Keratinocyte (primary cell): ENCODE results near the gene C9orf153.
"Not testable (repeated sequence)": the region's sequence is repeated elsewhere in the genome, so short reads cannot be mapped to it uniquely, and the experiment has no call there.

ENCODE experiments used
- EZH2 ChIP-seq: IDR thresholded peaks from one replicate; pipeline ENCODE4 v1.6.1; 2012; ENCODE audit warnings: inconsistent platforms, mild to moderate bottlenecking, low read length, moderate library complexity
- TF ChIP-seq, protein P1 (sequence below), 3 experiments: IDR thresholded peaks in 1 of 3; conservative IDR thresholded peaks in 1 of 3; optimal IDR thresholded peaks in 1 of 3; 2 replicates in 2 of 3; 3 replicates in 1 of 3; pipeline versions ENCODE3 to v1.5.1; 2011; ENCODE audit warnings: low read length in 3 of 3, mild to moderate bottlenecking in 3 of 3, moderate library complexity in 2 of 3, control low read depth in 1 of 3, inconsistent platforms in 1 of 3; ENCODE audit not compliant: insufficient read depth in 2 of 3; ENCODE audit errors: extremely low read depth in 1 of 3

DNA sequence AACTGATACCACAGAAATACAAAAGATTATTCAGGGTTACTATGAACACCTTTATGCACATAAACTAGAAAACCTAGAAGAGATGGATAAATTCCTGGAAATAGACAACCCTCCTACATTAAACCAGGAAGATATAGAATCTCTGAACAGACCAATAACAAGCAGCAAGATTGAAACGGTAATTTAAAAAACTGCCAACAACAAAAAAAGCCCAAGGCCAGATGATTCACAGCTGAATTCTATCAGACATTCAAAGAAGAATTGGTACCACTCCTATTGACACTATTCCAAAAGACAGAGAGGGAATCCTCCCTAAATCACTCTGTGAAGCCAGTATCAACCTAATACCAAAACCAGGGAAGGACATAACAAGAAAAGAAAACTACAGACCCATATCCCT, 68.8 kb downstream of the C9orf153 start:
- TF ChIP-seq, protein P1, sequence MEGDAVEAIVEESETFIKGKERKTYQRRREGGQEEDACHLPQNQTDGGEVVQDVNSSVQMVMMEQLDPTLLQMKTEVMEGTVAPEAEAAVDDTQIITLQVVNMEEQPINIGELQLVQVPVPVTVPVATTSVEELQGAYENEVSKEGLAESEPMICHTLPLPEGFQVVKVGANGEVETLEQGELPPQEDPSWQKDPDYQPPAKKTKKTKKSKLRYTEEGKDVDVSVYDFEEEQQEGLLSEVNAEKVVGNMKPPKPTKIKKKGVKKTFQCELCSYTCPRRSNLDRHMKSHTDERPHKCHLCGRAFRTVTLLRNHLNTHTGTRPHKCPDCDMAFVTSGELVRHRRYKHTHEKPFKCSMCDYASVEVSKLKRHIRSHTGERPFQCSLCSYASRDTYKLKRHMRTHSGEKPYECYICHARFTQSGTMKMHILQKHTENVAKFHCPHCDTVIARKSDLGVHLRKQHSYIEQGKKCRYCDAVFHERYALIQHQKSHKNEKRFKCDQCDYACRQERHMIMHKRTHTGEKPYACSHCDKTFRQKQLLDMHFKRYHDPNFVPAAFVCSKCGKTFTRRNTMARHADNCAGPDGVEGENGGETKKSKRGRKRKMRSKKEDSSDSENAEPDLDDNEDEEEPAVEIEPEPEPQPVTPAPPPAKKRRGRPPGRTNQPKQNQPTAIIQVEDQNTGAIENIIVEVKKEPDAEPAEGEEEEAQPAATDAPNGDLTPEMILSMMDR (optimal IDR thresholded peaks at IDR 0.05 in 1 of 3, IDR thresholded peaks at IDR 0.05 in 1 of 3, conservative IDR thresholded peaks at IDR 0.05 in 1 of 3; ENCODE audit: extremely low read depth in 1 of 3, insufficient read depth in 2 of 3, low read length in 3 of 3) = not testable (repeated sequence)
- not testable (repeated sequence) for TF ChIP-seq EZH2
